HG03175 (cell line): Measurements from ENCODE around the gene CLSTN3.

Source experiments
- ATAC-seq: cut with Tn5 transposase; IDR thresholded peaks from one replicate; pipeline ENCODE4 v1.9.1; 2021; ENCODE audit warnings: mild to moderate bottlenecking, moderate library complexity; ENCODE audit not compliant: unreplicated experiment

Gene CLSTN3

GRCh38 chr12:7146906-7147305, 16.7 kb downstream of the CLSTN3 start:
- no peak for ATAC-seq

GRCh38 chr12:7150356-7150755, 20.2 kb downstream of the CLSTN3 start:
- no peak for ATAC-seq

GRCh38 chr12:7150841-7151240, 20.7 kb downstream of the CLSTN3 start:
- ATAC-seq = no peak

- ATAC-seq = no peak
Observed at GRCh38 chr12:7151532-7151931, 21.4 kb downstream of the CLSTN3 start.

DNA sequence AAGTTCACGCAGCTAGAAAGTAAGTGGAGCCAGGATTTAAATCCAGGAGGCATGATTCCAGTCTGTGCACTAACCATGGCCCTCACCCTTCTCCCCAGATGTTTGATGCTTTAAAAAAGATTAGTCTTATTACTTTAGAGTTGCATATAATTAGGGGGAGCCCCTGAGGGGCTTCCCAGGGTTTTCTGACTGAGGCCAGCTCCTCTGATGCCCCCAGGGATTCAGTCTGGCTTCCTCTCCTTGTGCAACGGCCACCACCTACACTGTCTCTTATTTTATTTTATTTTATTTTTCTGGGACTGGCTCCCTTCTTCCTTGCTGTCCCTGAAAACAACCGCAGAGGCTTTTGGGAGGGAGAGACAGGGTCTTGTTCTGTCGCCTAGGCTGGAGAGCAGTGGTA, 22.6 kb downstream of the CLSTN3 start:
- no peak for ATAC-seq

DNA sequence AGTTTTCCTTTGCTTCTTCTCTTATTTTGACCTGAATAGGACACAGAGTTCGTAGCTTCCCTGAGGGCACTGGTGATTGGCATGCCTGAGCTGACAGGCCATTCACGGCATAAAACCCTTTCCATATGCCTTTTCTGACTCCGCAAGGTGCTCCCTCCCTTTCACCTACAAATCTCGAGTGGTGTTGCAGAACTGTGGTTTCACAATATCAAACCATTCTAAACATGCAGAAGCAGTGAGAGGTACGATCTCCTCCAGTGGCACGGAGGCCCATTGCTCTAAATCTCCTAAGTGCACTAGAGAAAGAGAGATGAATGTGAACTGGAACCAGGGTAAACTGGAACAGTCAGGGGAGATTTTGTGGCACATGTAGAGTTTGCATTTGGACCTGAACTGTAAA, 23.9 kb downstream of the CLSTN3 start:
- ATAC-seq = no peak

GRCh38 chr12:7154901-7155470, 24.8 kb downstream of the CLSTN3 start:
- no peak for ATAC-seq

- ATAC-seq = no peak
Observed at GRCh38 chr12:7155471-7156034, 25.4 kb downstream of the CLSTN3 start.

DNA sequence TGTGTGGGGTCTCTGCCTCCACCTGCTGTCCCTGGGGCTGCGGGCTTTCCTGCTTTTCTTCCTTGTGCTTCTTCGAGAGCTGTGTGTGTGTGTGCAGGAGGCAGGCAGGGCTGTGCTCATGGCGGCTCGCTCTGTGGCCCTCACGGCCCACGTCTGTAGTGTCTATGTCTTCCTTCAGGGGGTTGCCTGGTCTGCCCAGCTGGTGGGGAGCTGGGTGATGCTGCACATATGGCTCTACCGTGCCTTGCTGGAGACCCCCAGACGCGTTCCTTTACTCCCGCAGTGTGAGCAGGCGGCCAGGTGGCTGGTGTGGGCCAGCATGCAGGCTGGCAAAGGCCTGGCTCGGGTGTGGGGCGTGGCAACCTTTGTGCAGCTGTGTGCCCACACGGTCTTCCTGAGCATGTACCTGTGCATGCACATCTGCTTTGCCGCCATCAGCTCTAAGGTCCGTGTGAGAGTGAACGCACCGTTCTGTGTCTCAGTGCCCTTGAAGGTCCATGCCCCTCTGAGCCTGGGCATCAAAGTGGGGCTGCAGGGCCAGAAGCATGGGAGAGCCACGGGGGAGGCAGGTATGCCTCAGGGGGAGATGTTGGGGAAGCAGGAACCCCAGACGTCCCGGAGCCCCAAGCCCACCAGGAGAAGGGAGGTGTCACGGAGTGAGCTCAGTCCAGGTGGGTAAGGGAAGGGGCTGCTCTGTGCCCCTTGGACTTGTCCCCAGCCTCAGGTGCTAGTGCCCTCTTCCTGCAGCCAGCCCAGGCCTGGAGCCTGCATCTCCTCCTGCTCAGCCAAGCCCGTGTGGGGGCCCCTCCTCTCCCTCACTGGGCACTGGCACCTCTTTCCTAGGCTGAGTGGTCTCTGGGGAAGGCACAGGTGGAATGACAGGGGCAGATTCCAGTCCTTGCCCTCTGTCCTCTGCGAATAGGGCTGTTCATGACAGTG, 26.4 kb downstream of the CLSTN3 start:
- ATAC-seq = no peak

GRCh38 chr12:7157391-7157790, 27.2 kb downstream of the CLSTN3 start:
- ATAC-seq = no peak

GRCh38 chr12:7158781-7159609, 28.8 kb downstream of the CLSTN3 start:
- no peak for ATAC-seq

DNA sequence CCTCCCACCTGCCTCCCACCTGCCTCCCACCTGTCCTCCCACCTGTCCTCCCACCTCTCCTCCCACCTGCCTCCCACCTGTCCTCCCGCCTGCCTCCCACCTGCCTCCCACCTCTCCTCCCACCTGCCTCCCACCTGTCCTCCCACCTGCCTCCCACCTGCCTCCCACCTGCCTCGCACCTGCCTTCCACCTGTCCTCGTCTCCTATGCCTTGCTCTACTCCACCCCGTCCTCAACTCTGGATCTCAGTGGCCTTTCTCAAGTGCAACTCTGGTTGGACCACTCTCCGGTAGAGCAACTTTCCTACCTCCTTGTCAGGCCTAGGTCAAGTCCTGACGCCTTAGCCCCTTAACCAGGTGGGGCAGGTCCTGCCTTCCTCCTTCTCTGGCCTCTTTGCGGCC, 30.0 kb downstream of the CLSTN3 start:
- no peak for ATAC-seq

DNA sequence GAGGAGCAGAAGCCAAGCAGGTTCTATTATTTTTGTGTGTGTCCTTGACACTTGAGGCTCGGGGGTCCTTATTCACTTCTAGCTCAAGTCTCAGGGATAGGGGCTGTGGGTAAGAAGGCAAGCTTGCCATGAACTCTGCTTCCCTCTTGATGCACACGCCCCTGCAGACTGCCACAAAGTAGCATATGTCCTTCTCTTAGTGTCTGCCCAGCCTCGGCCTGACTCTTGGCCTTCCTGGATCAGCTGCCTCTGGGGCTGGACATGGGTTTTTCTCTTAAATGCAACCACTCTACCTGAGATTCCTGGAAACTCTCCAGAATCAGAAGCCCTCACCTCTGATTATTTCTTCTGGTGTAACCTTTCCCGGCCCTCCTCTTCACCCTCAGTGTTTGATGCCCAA, 31.2 kb downstream of the CLSTN3 start:
- no peak for ATAC-seq

DNA sequence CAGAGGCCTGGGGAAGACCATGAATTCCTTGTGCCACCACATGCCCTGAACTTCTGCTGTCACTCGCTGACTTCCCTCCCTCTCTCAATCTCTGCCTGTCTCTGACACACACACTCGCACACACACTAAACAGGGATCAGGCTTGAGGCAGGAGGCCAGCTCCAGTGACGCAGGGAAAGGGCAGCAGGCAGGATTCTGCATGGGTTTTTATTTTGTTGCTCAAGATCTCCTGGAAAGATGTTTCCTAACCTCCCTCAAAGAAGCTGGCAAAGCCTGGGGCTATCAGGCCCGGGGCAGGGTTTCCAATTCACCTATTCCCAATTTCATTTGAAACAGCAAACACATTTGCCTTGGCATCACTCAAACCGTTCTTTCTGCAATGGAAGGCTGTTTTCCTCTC, 31.6 kb downstream of the CLSTN3 start:
- no peak for ATAC-seq

GRCh38 chr12:7162691-7163114, 32.5 kb downstream of the CLSTN3 start:
- no peak for ATAC-seq

DNA sequence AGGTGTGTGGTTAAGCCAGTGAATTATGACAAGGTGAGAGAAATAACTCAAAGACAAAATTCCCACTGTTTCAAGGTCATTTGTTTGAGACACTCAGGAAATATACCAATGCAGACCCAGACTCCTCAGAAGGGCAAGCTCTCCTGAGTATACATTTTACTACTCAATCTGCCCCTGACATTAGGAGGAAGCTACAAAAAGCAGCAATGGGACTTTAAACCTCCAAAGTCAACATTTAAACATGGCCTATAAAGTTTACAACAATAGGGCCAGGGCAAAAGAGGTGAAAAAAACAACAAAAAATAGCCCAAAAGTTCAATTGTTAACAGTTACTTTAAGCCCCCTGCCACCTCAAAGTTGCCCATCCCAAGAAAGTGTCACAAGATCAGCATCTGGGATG, 39.8 kb downstream of the CLSTN3 start:
- no peak for ATAC-seq

DNA sequence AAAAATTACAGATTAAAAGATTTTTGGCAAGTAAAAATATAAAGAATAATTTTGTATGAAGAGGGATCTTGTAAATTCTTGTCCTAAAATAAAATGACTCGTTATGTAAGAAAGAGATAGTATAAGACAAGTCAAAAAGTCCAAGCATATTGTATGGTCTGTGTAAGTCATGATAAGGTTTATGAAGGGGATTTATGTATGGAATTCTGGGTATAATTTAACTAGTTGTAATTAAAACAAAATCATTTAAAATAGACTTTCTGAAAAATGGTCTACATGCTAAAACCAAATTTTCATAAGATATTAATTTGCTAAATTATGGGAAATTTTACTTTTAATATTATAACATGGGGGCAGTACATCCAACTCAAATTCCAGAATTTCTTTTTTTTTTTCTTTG, 41.7 kb downstream of the CLSTN3 start:
- ATAC-seq = no peak

DNA sequence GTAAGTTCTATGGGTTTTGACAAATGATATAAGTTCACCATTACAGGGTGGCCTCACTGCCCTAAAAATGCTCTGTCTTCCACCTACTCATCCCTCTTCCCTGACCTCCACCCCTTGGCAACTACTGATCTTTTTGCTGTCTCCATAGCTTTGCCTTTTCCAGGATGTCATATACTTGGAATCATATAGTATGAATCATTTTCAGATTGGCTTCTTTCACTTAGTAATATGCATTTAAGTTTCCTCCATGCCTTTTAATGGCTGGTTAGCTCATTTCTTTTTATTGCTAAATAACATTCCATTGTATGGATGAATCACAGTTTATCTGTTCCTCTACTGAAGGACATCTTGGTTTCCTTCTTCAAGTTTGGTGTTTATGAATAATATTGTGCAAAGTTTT, 45.3 kb downstream of the CLSTN3 start:
- ATAC-seq = no peak

GRCh38 chr12:7176595-7176994, 46.4 kb downstream of the CLSTN3 start:
- no peak for ATAC-seq

- ATAC-seq = no peak
Observed at GRCh38 chr12:7178481-7178880, 48.3 kb downstream of the CLSTN3 start.

- no peak for ATAC-seq
Observed at GRCh38 chr12:7180685-7181084, 50.5 kb downstream of the CLSTN3 start.
